GM13976 (cell line): Measurements from ENCODE around the gene COG3.

Experiments used
- DNase-seq: peaks from one replicate; pipeline ENCODE4 v3.0.0; 2012; ENCODE audit warnings: low spot score
- in situ Hi-C: fragments of 300-500 bp; cut with MboI; formaldehyde crosslinking; loops from one replicate; pipeline ENCODE4 v1.12.0; 2022; ENCODE audit warnings: low sequenced_read_pairs, mixed read lengths, inconsistent platforms; ENCODE audit not compliant: unreplicated experiment
- TF ChIP-seq, protein P1 (sequence below): IDR thresholded peaks from 2 replicates; pipeline ENCODE4 v1.5.1; 2012; ENCODE audit warnings: borderline replicate concordance, mild to moderate bottlenecking; ENCODE audit not compliant: insufficient read depth; ENCODE audit errors: extremely low read depth, missing control alignments, control extremely low read depth

The COG3 gene

GRCh38 chr13:45529758-45530157 is 65.0 kb downstream of the COG3 start:
- in situ Hi-C loops = no loop called here
- TF ChIP-seq, protein P1, sequence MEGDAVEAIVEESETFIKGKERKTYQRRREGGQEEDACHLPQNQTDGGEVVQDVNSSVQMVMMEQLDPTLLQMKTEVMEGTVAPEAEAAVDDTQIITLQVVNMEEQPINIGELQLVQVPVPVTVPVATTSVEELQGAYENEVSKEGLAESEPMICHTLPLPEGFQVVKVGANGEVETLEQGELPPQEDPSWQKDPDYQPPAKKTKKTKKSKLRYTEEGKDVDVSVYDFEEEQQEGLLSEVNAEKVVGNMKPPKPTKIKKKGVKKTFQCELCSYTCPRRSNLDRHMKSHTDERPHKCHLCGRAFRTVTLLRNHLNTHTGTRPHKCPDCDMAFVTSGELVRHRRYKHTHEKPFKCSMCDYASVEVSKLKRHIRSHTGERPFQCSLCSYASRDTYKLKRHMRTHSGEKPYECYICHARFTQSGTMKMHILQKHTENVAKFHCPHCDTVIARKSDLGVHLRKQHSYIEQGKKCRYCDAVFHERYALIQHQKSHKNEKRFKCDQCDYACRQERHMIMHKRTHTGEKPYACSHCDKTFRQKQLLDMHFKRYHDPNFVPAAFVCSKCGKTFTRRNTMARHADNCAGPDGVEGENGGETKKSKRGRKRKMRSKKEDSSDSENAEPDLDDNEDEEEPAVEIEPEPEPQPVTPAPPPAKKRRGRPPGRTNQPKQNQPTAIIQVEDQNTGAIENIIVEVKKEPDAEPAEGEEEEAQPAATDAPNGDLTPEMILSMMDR = no peak
- DNase-seq = no peak

DNA sequence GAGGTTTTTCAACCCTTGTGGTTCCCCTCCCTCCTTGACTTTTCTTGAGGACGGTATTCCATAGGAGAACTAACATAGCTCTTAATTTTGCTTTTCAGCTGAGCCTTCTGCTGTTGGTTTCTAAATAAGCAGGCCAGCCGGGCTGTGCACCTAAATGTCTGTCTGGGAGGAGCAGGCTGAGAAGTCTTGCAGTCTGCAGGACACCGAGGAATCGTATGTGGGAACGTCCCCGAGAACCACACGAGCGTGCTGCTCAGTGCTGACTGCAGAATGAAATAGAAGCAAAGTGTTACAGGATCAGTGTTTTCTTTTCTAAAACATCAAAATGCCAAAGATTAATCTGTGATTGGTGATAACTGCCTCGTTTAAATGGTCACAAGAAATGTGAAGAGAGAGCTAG is 69.9 kb downstream of the COG3 start:
- no peak for DNase-seq
- in situ Hi-C loops = no loop called here
- TF ChIP-seq, protein P1 = no peak

DNA sequence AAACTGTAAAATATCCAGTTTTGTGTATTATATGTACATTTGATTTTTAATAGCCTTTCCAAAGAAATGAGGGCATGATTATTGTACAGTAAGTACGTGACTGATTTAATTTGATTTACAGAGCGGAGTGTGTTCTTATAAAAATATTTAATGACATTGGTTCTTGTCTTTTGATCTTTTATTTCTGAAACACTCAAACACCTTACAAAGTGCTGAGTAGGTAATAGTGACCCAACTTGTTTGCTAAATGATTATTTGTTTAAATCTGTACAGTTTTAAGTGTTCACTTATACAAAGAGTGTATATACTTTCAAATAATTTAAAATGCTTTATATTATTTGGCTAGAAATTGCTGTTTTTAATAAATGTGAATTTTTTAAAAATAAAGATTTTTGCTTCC is 71.5 kb downstream of the COG3 start:
- TF ChIP-seq, protein P1 = no peak
- in situ Hi-C loops = no loop called here
- DNase-seq = no peak

GRCh38 chr13:45537516-45537915 is 72.8 kb downstream of the COG3 start:
- DNase-seq = no peak
- in situ Hi-C loops = no loop called here
- TF ChIP-seq, protein P1 = no peak

- TF ChIP-seq, protein P1 = no peak
- in situ Hi-C loops = no loop called here
- no peak for DNase-seq
Measured at GRCh38 chr13:45538382-45538781, 73.6 kb downstream of the COG3 start.

GRCh38 chr13:45540195-45540594 is 75.5 kb downstream of the COG3 start:
- TF ChIP-seq, protein P1 = no peak
- DNase-seq = no peak
- in situ Hi-C loops = no loop called here

GRCh38 chr13:45540864-45541263 is 76.1 kb downstream of the COG3 start:
- in situ Hi-C loops = no loop called here
- TF ChIP-seq, protein P1 = no peak
- no peak for DNase-seq
